H1 (cell line): ENCODE measurements around the gene SLC23A2. TPM values are rescaled to one million over a fixed set of nuclear protein-coding genes. Genes with fewer than 3 reads are reported as not detected.

ENCODE experiments used
- BCL11A ChIP-seq, 2 experiments: IDR thresholded peaks; one replicate each; pipeline ENCODE4 v1.6.1; 2011; ENCODE audit warnings: low read depth in 2 of 2, low read length in 2 of 2, mild to moderate bottlenecking in 2 of 2
- KDM4A ChIP-seq: IDR thresholded peaks from one replicate; pipeline ENCODE4 v1.7.1; 2012; ENCODE audit warnings: low read depth, mild to moderate bottlenecking, moderate library complexity, low read length, inconsistent platforms; ENCODE audit not compliant: severe bottlenecking
- RXRA ChIP-seq: IDR thresholded peaks from 2 replicates; pipeline ENCODE4 v1.6.1; 2011; ENCODE audit warnings: low read depth, mild to moderate bottlenecking, low read length, moderate library complexity; ENCODE audit not compliant: insufficient read depth
- polyA plus RNA-seq, 7 experiments: library from polyadenylated mRNA; depleted of rRNA in 3 of 7; stranded (reverse) in 5 of 7; unstranded in 2 of 7; fragments of >200 nt in 5 of 7; fragments of 200-250 nt in 2 of 7; gene quantifications; 1 replicate in 5 of 7; 2 replicates in 1 of 7; 4 replicates in 1 of 7; pipeline versions ENCODE4 v1.2.1 to v1.2.3, GENCODE V29; 2011 to 2013; ENCODE audit warnings: missing spikeins in 2 of 7, mixed read lengths in 2 of 7
- total RNA-seq: library from RNA; stranded (reverse); fragmentation: NEBNext Ultra II Directional; extraction: Animal tissue kit (Norgen Biotek cat#: 25700); gene quantifications from 2 replicates; pipeline ENCODE4 v1.2.1, GENCODE V29; 2021

SLC23A2 gene
- total and polyA plus RNA-seq, 2 of the 8 experiments (the other 6 are each of a cell fraction or from before 2014, with no cell fraction given): 17.0 to 18.6 TPM

DNA sequence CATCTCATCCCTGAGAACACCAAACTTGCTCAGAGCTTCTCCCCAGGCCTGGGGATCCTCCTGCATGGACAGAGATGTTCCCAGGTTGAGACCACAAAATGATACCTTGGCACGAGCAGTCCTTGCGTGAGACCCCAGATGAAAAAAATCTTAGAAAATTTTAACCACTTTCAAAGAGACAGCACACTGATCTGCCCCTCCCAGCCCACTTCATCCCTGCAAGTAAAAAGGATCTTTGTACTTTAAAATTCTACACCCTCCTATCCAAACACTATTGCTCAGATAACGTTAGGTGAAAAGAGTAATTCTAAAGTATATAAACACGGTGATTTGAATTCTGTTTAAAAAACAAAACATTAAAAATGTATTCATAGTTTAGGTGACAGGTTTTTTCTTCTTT is 98.5 kb downstream of the SLC23A2 start (continued):
- TF ChIP-seq BCL11A (IDR thresholded peaks at IDR 0.05; ENCODE audit: low read depth in 2 of 2, low read length in 2 of 2) (no peak), RXRA (no peak), KDM4A (no peak)
- TF ChIP-seq, all 59 proteins: peak for 0
